IMR-90 (cell line): ENCODE data around the gene SLC22A15. TPM values are rescaled to one million over a fixed set of nuclear protein-coding genes. Genes with fewer than 3 reads are reported as not detected.

Experiments
- ATAC-seq: fragments of 200-7000 bp; cut with Tn5 transposase; 2 replicates; pipeline ENCODE4 v1.9.1; 2020; ENCODE audit warnings: low read depth, mild to moderate bottlenecking, moderate library complexity
- BruUV-seq: library from RNA; stranded (reverse); fragments of 400-500 nt; replicated peaks from 2 replicates; lab custom pipeline; 2021; lab: Mats Ljungman, UMichigan
- CTCF ChIA-PET: fragments of 300-600 bp; formaldehyde crosslinking; extraction: SDS; loops from one replicate; lab custom pipeline; 2021; ENCODE audit warnings: antibody characterized with exemption; lab: Yijun Ruan, JAX
- POLR2A ChIA-PET: fragments of 300-600 bp; sonication (Branson Sonifier 250); formaldehyde crosslinking; loops from one replicate; lab custom pipeline; 2022; ENCODE audit warnings: antibody characterized with exemption; ENCODE audit not compliant: unreplicated experiment; lab: Charles Lee
- DNase-seq: peaks from one replicate; pipeline ENCODE4 v3.0.0; 2013
- H2AFZ ChIP-seq: replicated peaks from 2 replicates; pipeline ENCODE3; 2013; ENCODE audit warnings: low read length, mild to moderate bottlenecking; ENCODE audit not compliant: poor library complexity
- H2AK5ac ChIP-seq: 2 replicates; pipeline ENCODE4 v1.6.1; 2013; ENCODE audit warnings: low read depth, low read length, inconsistent platforms
- H2AK9ac ChIP-seq: replicated peaks from 2 replicates; pipeline ENCODE3; 2013; ENCODE audit warnings: mild to moderate bottlenecking, low read depth, low read length, moderate library complexity; ENCODE audit not compliant: poor library complexity
- H2BK120ac ChIP-seq: 2 replicates; pipeline ENCODE4 v1.6.1; 2013; ENCODE audit warnings: low read depth, low read length, inconsistent platforms
- H2BK15ac ChIP-seq: 3 replicates; pipeline ENCODE4 v1.6.1; 2013; ENCODE audit warnings: low read depth, low read length, inconsistent platforms
- H2BK20ac ChIP-seq: 2 replicates; pipeline ENCODE4 v1.6.1; 2013; ENCODE audit warnings: low read depth, mild to moderate bottlenecking, inconsistent platforms, low read length, moderate library complexity
- H2BK5ac ChIP-seq: 2 replicates; pipeline ENCODE4 v1.6.1; 2013; ENCODE audit warnings: mild to moderate bottlenecking, low read depth, low read length, inconsistent platforms; ENCODE audit not compliant: poor library complexity, severe bottlenecking
- H3K14ac ChIP-seq: replicated peaks from 2 replicates; pipeline ENCODE4 v1.6.1; 2013; ENCODE audit warnings: low read depth, low read length, inconsistent platforms
- H3K18ac ChIP-seq: 2 replicates; pipeline ENCODE4 v1.6.1; 2013; ENCODE audit warnings: low read depth, low read length, control low read depth
- H3K23ac ChIP-seq: 2 replicates; pipeline ENCODE4 v1.6.1; 2013; ENCODE audit warnings: low read depth, low read length, inconsistent platforms
- H3K27ac ChIP-seq: 2 replicates; pipeline ENCODE4 v1.5.1; 2013; ENCODE audit warnings: mild to moderate bottlenecking, control low read depth, low read length; ENCODE audit not compliant: insufficient read depth
- H3K27me3 ChIP-seq: 2 replicates; pipeline ENCODE4 v1.6.1; 2013; ENCODE audit warnings: low read length; ENCODE audit not compliant: control insufficient read depth, insufficient read depth
- H3K36me3 ChIP-seq: 2 replicates; pipeline ENCODE4 v1.6.1; 2013; ENCODE audit warnings: low read length, mixed read lengths; ENCODE audit not compliant: control insufficient read depth, insufficient read depth
- H3K4ac ChIP-seq: 2 replicates; pipeline ENCODE4 v1.6.1; 2013; ENCODE audit warnings: low read depth, low read length, inconsistent platforms
- H3K4me1 ChIP-seq: 2 replicates; pipeline ENCODE4 v1.6.1; 2013; ENCODE audit warnings: low read length, mixed read lengths; ENCODE audit not compliant: control insufficient read depth, insufficient read depth
- H3K4me2 ChIP-seq: 2 replicates; pipeline ENCODE4 v1.6.1; 2013; ENCODE audit warnings: low read depth, mild to moderate bottlenecking, control low read depth, low read length, moderate library complexity
- H3K4me3 ChIP-seq: 2 replicates; pipeline ENCODE4 v1.5.1; 2013; ENCODE audit warnings: low read depth, mild to moderate bottlenecking, control low read depth, low read length, moderate library complexity; ENCODE audit not compliant: insufficient read depth
- H3K56ac ChIP-seq: 2 replicates; pipeline ENCODE4 v1.6.1; 2013; ENCODE audit warnings: low read length, inconsistent platforms; ENCODE audit not compliant: insufficient read depth; ENCODE audit errors: extremely low read depth
- H3K79me1 ChIP-seq, 2 experiments: 2 replicates each; pipeline ENCODE4 v1.6.1; 2013; ENCODE audit warnings: low read length in 2 of 2, inconsistent platforms in 1 of 2, low read depth in 1 of 2
- H3K9ac ChIP-seq: 2 replicates; pipeline ENCODE4 v1.6.1; 2013; ENCODE audit warnings: low read depth, low read length, control low read depth
- H3K9me1 ChIP-seq: 2 replicates; pipeline ENCODE4 v1.6.1; 2013; ENCODE audit warnings: low read length, inconsistent platforms; ENCODE audit not compliant: insufficient read depth
- H3K9me3 ChIP-seq: 2 replicates; pipeline ENCODE4 v1.6.1; 2013; ENCODE audit warnings: low read length; ENCODE audit not compliant: control insufficient read depth, insufficient read depth
- H4K20me1 ChIP-seq: 2 replicates; pipeline ENCODE4 v1.6.1; 2013; ENCODE audit warnings: low read length, inconsistent platforms; ENCODE audit not compliant: insufficient read depth
- H4K5ac ChIP-seq: 2 replicates; pipeline ENCODE4 v1.6.1; 2013; ENCODE audit warnings: mild to moderate bottlenecking, low read depth, low read length, control low read depth
- H4K8ac ChIP-seq, 2 experiments: 2 replicates each; pipeline ENCODE4 v1.6.1; 2013; ENCODE audit warnings: low read depth in 2 of 2, low read length in 2 of 2, control low read depth in 1 of 2, inconsistent platforms in 1 of 2
- H4K91ac ChIP-seq: 2 replicates; pipeline ENCODE4 v1.6.1; 2013; ENCODE audit warnings: low read depth, low read length, inconsistent platforms; ENCODE audit not compliant: insufficient read depth
- CTCF ChIP-seq: conservative IDR thresholded peaks from 2 replicates; pipeline ENCODE4 v1.5.1; 2012; ENCODE audit warnings: mild to moderate bottlenecking, low read depth, low read length, improper control_type of control experiment
- MAFK ChIP-seq: IDR thresholded peaks from 2 replicates; pipeline ENCODE4 v1.6.1; 2012; ENCODE audit warnings: low read depth, low read length, improper control_type of control experiment
- NFE2L2 ChIP-seq: fragments of 150-350 bp; IDR thresholded peaks from 2 replicates; pipeline ENCODE4 v1.6.1; 2016; ENCODE audit warnings: low read depth, mild to moderate bottlenecking, low read length
- RAD21 ChIP-seq: IDR thresholded peaks from 2 replicates; pipeline ENCODE4 v1.6.1; 2012; ENCODE audit warnings: low read length, improper control_type of control experiment
- RCOR1 ChIP-seq: IDR thresholded peaks from 2 replicates; pipeline ENCODE4 v1.6.1; 2012; ENCODE audit warnings: mild to moderate bottlenecking, low read length, improper control_type of control experiment; ENCODE audit not compliant: insufficient replicate concordance
- SMC3 ChIP-seq: fragments of 150-350 bp; IDR thresholded peaks from 2 replicates; pipeline ENCODE4 v1.6.1; 2016; ENCODE audit warnings: low read depth, mild to moderate bottlenecking, antibody characterized with exemption, low read length, moderate library complexity
- USF2 ChIP-seq: fragments of 150-350 bp; IDR thresholded peaks from 2 replicates; pipeline ENCODE4 v1.6.1; 2017; ENCODE audit warnings: mild to moderate bottlenecking, antibody characterized with exemption, low read length, low read depth
- WGBS, 2 experiments: methylation state at CpG; one replicate each; pipeline versions ENCODE4 v1.1.5 to v1.1.7; 2013; ENCODE audit warnings: missing lambda C conversion rate in 2 of 2; ENCODE audit not compliant: insufficient read length in 1 of 2; ENCODE audit errors: extremely low coverage in 2 of 2; 5-methylcytosine and 5-hydroxymethylcytosine counted together
- dilution Hi-C: fragments of 300-500 bp; cut with HindIII; formaldehyde crosslinking; loops from one replicate; pipeline ENCODE4 v1.14.3; 2018; ENCODE audit warnings: low sequenced_read_pairs; ENCODE audit not compliant: unreplicated experiment
- in situ Hi-C: fragments of 300-500 bp; cut with MboI; formaldehyde crosslinking; loops from 3 replicates; pipeline ENCODE4 v1.14.3; 2019; ENCODE audit warnings: low sequenced_read_pairs, inconsistent platforms, mixed read lengths
- intact Hi-C: fragments of 100-400 bp; cut with micrococcal nuclease; formaldehyde crosslinking; loops from 2 replicates; pipeline ENCODE4 v1.10.0; 2022
- polyA plus RNA-seq, 3 experiments: library from polyadenylated mRNA; depleted of rRNA; stranded (reverse); fragments of >200 nt; gene quantifications; 2 replicates each; pipeline ENCODE4 v1.2.3, GENCODE V29; 2012; ENCODE audit warnings: low replicate concordance in 1 of 3
- total RNA-seq: library from RNA; depleted of rRNA; stranded (reverse); fragments of >200 nt; gene quantifications from 2 replicates; pipeline ENCODE4 v1.2.3, GENCODE V29; 2012

The SLC22A15 gene
- total and polyA plus RNA-seq, 2 of the 4 experiments (the other 2 are of a cell fraction) = under 0.01 to 0.02 TPM

- in situ Hi-C loops = no loop called here
- H3K23ac ChIP-seq = no peak overlapping the region
- BruUV-seq = no TSS peak
- intact Hi-C loops = no loop called here
- no peak overlapping the region for H3K18ac ChIP-seq
- H2AFZ ChIP-seq = no peak overlapping the region
- no peak overlapping the region for H2BK120ac ChIP-seq
- no CpG with 5 or more reads among the region's 1 CpG for WGBS, 2 experiments
- dilution Hi-C loops = no loop called here
- H2BK5ac ChIP-seq = no peak overlapping the region
- no peak overlapping the region for H3K4me3 ChIP-seq
- no peak overlapping the region for H3K9ac ChIP-seq
- no peak overlapping the region for H3K27ac ChIP-seq
- ChIA-PET POLR2A (no interaction called here), CTCF (no interaction called here)
- H3K9me3 ChIP-seq = no peaks in the 10 kb centered on the region
- H3K27me3 ChIP-seq = no peaks in the 10 kb centered on the region
- no peaks in the 10 kb centered on the region for H3K79me1 ChIP-seq
- no peak overlapping the region for H3K56ac ChIP-seq
- H3K4me1 ChIP-seq = no peaks in the 10 kb centered on the region
- H3K4ac ChIP-seq = no peak overlapping the region
- no peak overlapping the region for H2AK9ac ChIP-seq
- no peak overlapping the region for H3K4me2 ChIP-seq
- no peak overlapping the region for H2AK5ac ChIP-seq
- DNase-seq (no peak), ATAC-seq (no peak)
- H4K5ac ChIP-seq = no peak overlapping the region
- H2BK15ac ChIP-seq = no peak overlapping the region
- H4K91ac ChIP-seq = no peak overlapping the region
- no peaks in the 10 kb centered on the region for H3K36me3 ChIP-seq
- no peak overlapping the region for H4K8ac ChIP-seq
- H2BK20ac ChIP-seq = no peak overlapping the region
- H3K14ac ChIP-seq = no peak overlapping the region
- H3K9me1 ChIP-seq = no peaks in the 10 kb centered on the region
- no peak for TF ChIP-seq USF2
- no peak for TF ChIP-seq CTCF
- TF ChIP-seq RAD21 = no peak
- no peak for TF ChIP-seq MAFK
- TF ChIP-seq NFE2L2 = no peak
- no peak for TF ChIP-seq RCOR1
- no peak for TF ChIP-seq SMC3
- no peaks in the 10 kb centered on the region for H4K20me1 ChIP-seq
These were observed 114.8 kb downstream of the SLC22A15 start for GRCh38 chr1:116091083-116091482.
